Measurements from ENCODE around the gene IL22RA1.

The IL22RA1 gene

DNA sequence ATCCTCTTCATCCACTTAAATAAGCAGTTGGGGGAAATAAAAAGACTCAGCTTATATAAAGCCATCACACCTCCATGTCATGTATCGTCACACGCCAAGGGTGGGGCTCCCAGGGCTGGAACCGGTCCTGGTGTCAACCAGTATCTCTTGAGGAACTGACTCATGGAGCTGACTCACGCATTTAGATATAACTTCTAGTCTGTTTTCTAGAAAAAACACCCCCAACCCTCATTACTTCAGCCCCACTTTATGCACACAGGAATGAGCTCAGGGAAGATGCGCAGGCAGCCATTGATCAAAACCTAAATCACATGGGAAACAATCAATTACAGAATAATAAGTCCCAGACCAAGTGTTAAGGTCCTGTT, 6.9 kb upstream of the IL22RA1 start:
- no CpG with 5 or more reads among the region's 5 CpGs for WGBS (ENCODE audit: extremely low coverage, insufficient coverage, low lambda C conversion rate)
- Histone ChIP-seq H3K9ac (ENCODE audit: low read length) (peak overlapping the region; percentile 79), H2BK5ac (ENCODE audit: low read length) (no peak overlapping the region), H3K56ac (ENCODE audit: low read length) (peak overlapping the region; percentile 89), H3K27me3 (ENCODE audit: insufficient read depth, low read length, poor library complexity) (no peaks in the 10 kb centered on the region), H3K4me2 (ENCODE audit: low read length) (no peak overlapping the region), H3K4me3 (ENCODE audit: low read length) (no peak overlapping the region), H3K79me2 (ENCODE audit: control insufficient read depth, insufficient read depth, low read length) (no peaks in the 10 kb centered on the region), H3K4me1 (ENCODE audit: control insufficient read depth, low read depth, low read length) (peaks cover 9% of the 10 kb centered on the region), H4K8ac (ENCODE audit: low read depth, low read length) (no peak overlapping the region), H3K27ac (ENCODE audit: low read depth, low read length) (no peak overlapping the region), H3K4ac (ENCODE audit: low read depth, low read length) (no peak overlapping the region), H3K79me1 (ENCODE audit: low read length) (no peaks in the 10 kb centered on the region), H2BK15ac (replicated peaks; ENCODE audit: low read depth) (no peak overlapping the region), H4K5ac (ENCODE audit: low read length) (no peak overlapping the region), H3K23ac (ENCODE audit: low read length) (no peak overlapping the region), H2BK120ac (ENCODE audit: low read depth, low read length) (no peak overlapping the region), H2AK5ac (ENCODE audit: low read length) (no peak overlapping the region), H3K18ac (ENCODE audit: low read length) (peak overlapping the region; percentile 10), H3K36me3 (ENCODE audit: control insufficient read depth, insufficient read depth, low read length) (no peaks in the 10 kb centered on the region)
- DNase-seq, result no peak

DNA sequence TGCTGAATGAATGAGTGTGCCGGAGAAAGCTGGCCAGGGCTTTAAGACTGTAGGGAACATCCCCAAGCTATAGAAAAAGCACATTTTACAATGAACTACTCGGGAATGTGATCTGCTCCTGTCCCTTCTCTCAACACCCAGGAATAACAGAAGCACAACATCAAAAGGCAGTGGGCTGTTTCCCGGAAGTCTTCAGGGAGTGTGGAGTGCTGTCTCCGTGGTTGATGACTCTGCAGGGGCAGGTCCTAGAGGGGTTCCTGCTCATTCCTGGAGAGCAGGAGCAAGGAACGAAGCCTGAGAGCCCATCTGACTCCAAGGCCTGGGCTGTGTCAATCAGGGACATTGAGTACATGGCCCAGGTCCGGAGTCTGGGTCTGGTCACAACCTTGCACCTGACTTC, 4.9 kb upstream of the IL22RA1 start:
- Histone ChIP-seq H3K4ac (ENCODE audit: low read depth, low read length) (no peak overlapping the region), H3K79me1 (ENCODE audit: low read length) (no peaks in the 10 kb centered on the region), H3K27ac (ENCODE audit: low read depth, low read length) (no peak overlapping the region), H4K8ac (ENCODE audit: low read depth, low read length) (no peak overlapping the region), H2AK5ac (ENCODE audit: low read length) (no peak overlapping the region), H3K9ac (ENCODE audit: low read length) (no peak overlapping the region), H3K27me3 (ENCODE audit: insufficient read depth, low read length, poor library complexity) (no peaks in the 10 kb centered on the region), H4K5ac (ENCODE audit: low read length) (no peak overlapping the region), H3K4me2 (ENCODE audit: low read length) (no peak overlapping the region), H3K36me3 (ENCODE audit: control insufficient read depth, insufficient read depth, low read length) (no peaks in the 10 kb centered on the region), H3K79me2 (ENCODE audit: control insufficient read depth, insufficient read depth, low read length) (no peaks in the 10 kb centered on the region), H2BK120ac (ENCODE audit: low read depth, low read length) (no peak overlapping the region), H3K4me3 (ENCODE audit: low read length) (no peak overlapping the region), H3K23ac (ENCODE audit: low read length) (no peak overlapping the region), H2BK5ac (ENCODE audit: low read length) (no peak overlapping the region), H2BK15ac (replicated peaks; ENCODE audit: low read depth) (no peak overlapping the region), H3K4me1 (ENCODE audit: control insufficient read depth, low read depth, low read length) (peaks cover 6% of the 10 kb centered on the region), H3K18ac (ENCODE audit: low read length) (no peak overlapping the region), H3K56ac (ENCODE audit: low read length) (no peak overlapping the region)
- WGBS (ENCODE audit: extremely low coverage, insufficient coverage, low lambda C conversion rate), result no CpG with 5 or more reads among the region's 6 CpGs
- DNase-seq, result no peak

DNA sequence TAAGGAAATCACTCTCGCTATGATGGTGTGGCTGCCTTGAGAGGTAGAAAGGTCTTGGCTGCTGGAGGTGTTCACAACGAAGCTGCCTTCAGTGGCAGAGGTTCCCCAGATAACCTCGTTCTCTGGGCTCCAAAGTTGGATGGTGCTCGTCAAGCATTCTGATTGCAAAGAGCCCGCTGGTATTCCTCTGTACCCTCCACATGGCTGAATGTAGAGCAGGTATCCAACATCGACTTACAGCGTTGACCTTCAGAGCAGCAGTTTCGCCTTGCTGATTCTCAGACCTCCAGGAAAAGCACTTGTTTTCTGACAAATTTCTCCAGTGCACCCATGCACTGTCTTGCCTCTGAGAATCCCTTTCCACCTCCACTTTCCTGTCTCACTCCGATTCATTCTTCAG, 4.3 kb upstream of the IL22RA1 start:
- H3K27me3 ChIP-seq (ENCODE audit: insufficient read depth, low read length, poor library complexity), result no peaks in the 10 kb centered on the region
- H2BK15ac ChIP-seq (replicated peaks; ENCODE audit: low read depth), result no peak overlapping the region
- no peaks in the 10 kb centered on the region for H3K36me3 ChIP-seq (ENCODE audit: control insufficient read depth, insufficient read depth, low read length)
- H3K79me1 ChIP-seq (ENCODE audit: low read length), result no peaks in the 10 kb centered on the region
- no peak overlapping the region for H3K27ac ChIP-seq (ENCODE audit: low read depth, low read length)
- DNase-seq, result no peak
- no peak overlapping the region for H4K8ac ChIP-seq (ENCODE audit: low read depth, low read length)
- no peak overlapping the region for H2AK5ac ChIP-seq (ENCODE audit: low read length)
- no peak overlapping the region for H3K18ac ChIP-seq (ENCODE audit: low read length)
- no peaks in the 10 kb centered on the region for H3K79me2 ChIP-seq (ENCODE audit: control insufficient read depth, insufficient read depth, low read length)
- H3K4ac ChIP-seq (ENCODE audit: low read depth, low read length), result no peak overlapping the region
- H3K4me2 ChIP-seq (ENCODE audit: low read length), result no peak overlapping the region
- H3K4me3 ChIP-seq (ENCODE audit: low read length), result no peak overlapping the region
- no peak overlapping the region for H4K5ac ChIP-seq (ENCODE audit: low read length)
- no peak overlapping the region for H2BK120ac ChIP-seq (ENCODE audit: low read depth, low read length)
- peaks cover 5% of the 10 kb centered on the region for H3K4me1 ChIP-seq (ENCODE audit: control insufficient read depth, low read depth, low read length)
- H3K23ac ChIP-seq (ENCODE audit: low read length), result no peak overlapping the region
- H2BK5ac ChIP-seq (ENCODE audit: low read length), result no peak overlapping the region
- WGBS (ENCODE audit: extremely low coverage, insufficient coverage, low lambda C conversion rate), result no CpG with 5 or more reads among the region's 9 CpGs
- no peak overlapping the region for H3K9ac ChIP-seq (ENCODE audit: low read length)
- H3K56ac ChIP-seq (ENCODE audit: low read length), result no peak overlapping the region

DNA sequence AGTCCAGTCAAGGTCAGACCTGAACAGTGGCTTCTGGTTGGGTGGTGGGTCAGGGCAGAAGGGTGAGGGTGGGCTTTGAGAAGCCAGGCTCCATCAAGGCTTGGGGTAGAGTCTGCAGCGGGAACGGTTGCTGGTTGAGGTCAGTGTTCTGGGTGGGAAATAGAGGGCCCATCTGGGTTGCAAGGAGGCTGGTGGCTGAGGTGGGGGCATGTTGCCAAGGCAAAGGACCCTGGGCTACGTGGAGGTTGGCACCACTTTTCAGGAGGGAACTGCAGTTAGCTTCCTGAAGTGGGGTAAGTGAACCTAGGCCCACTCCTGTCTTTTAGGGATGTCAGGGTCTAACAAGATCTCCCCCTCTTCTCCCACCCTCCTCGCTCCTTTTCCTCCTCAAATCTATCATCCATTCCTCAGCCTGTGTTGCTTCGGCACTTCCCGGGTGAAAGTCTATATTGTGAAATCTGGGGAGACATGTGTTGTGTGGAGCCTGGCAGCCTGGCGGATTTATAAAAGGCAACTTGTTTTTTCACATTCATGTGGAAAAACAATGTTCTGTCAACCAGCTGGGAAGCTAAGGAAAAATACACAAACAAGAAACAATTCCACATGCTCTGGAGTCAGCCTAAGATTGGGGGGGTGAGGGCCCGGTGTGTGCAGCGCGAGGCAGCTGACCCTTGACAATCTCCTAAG, 1.5 kb downstream of the IL22RA1 start:
- Histone ChIP-seq H3K4me2 (ENCODE audit: low read length) (no peak overlapping the region), H3K56ac (ENCODE audit: low read length) (no peak overlapping the region), H3K23ac (ENCODE audit: low read length) (no peak overlapping the region), H2AK5ac (ENCODE audit: low read length) (no peak overlapping the region), H3K79me2 (ENCODE audit: control insufficient read depth, insufficient read depth, low read length) (no peaks in the 10 kb centered on the region), H4K5ac (ENCODE audit: low read length) (no peak overlapping the region), H3K9ac (ENCODE audit: low read length) (no peak overlapping the region), H3K4me3 (ENCODE audit: low read length) (no peak overlapping the region), H2BK120ac (ENCODE audit: low read depth, low read length) (no peak overlapping the region), H3K27ac (ENCODE audit: low read depth, low read length) (no peak overlapping the region), H3K36me3 (ENCODE audit: control insufficient read depth, insufficient read depth, low read length) (no peaks in the 10 kb centered on the region), H3K79me1 (ENCODE audit: low read length) (no peaks in the 10 kb centered on the region), H3K4ac (ENCODE audit: low read depth, low read length) (no peak overlapping the region), H3K4me1 (ENCODE audit: control insufficient read depth, low read depth, low read length) (no peaks in the 10 kb centered on the region), H3K18ac (ENCODE audit: low read length) (no peak overlapping the region), H3K27me3 (ENCODE audit: insufficient read depth, low read length, poor library complexity) (no peaks in the 10 kb centered on the region), H4K8ac (ENCODE audit: low read depth, low read length) (no peak overlapping the region), H2BK5ac (ENCODE audit: low read length) (no peak overlapping the region), H2BK15ac (replicated peaks; ENCODE audit: low read depth) (no peak overlapping the region)
- WGBS (ENCODE audit: extremely low coverage, insufficient coverage, low lambda C conversion rate), result no CpG with 5 or more reads among the region's 10 CpGs
- no peak for DNase-seq

DNA sequence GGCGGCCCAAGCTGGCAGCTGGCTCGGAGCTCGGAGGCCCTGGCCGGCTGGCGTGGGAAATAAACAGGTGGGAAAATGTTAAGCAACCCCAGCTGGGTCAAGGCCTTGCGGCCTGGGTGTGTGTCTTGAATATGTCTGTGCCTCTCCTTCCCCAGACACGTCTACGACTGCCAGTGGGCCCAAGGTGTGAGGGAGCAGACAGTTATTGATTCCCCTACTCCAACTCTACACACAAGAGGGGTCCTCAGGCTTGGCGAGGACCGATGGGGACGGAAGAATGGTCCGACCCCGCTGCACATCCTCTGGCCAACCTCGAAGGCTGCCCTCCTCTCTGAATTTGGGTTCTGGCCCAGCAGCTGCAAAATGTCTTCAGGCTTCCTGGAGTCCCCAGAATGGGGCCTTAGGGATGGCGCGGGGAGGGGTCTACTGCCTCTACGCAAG, 2.2 kb downstream of the IL22RA1 start:
- H3K23ac ChIP-seq (ENCODE audit: low read length), result no peak overlapping the region
- no peak overlapping the region for H3K4me2 ChIP-seq (ENCODE audit: low read length)
- H4K5ac ChIP-seq (ENCODE audit: low read length), result no peak overlapping the region
- no peaks in the 10 kb centered on the region for H3K27me3 ChIP-seq (ENCODE audit: insufficient read depth, low read length, poor library complexity)
- H2BK5ac ChIP-seq (ENCODE audit: low read length), result no peak overlapping the region
- no peak for DNase-seq
- WGBS (ENCODE audit: extremely low coverage, insufficient coverage, low lambda C conversion rate), result no CpG with 5 or more reads among the region's 17 CpGs
- H2BK120ac ChIP-seq (ENCODE audit: low read depth, low read length), result no peak overlapping the region
- H3K4me3 ChIP-seq (ENCODE audit: low read length), result no peak overlapping the region
- no peak overlapping the region for H2AK5ac ChIP-seq (ENCODE audit: low read length)
- no peak overlapping the region for H4K8ac ChIP-seq (ENCODE audit: low read depth, low read length)
- no peak overlapping the region for H3K9ac ChIP-seq (ENCODE audit: low read length)
- no peak overlapping the region for H3K56ac ChIP-seq (ENCODE audit: low read length)
- no peak overlapping the region for H2BK15ac ChIP-seq (replicated peaks; ENCODE audit: low read depth)
- no peaks in the 10 kb centered on the region for H3K79me1 ChIP-seq (ENCODE audit: low read length)
- no peaks in the 10 kb centered on the region for H3K79me2 ChIP-seq (ENCODE audit: control insufficient read depth, insufficient read depth, low read length)
- no peak overlapping the region for H3K18ac ChIP-seq (ENCODE audit: low read length)
- no peak overlapping the region for H3K27ac ChIP-seq (ENCODE audit: low read depth, low read length)
- H3K4me1 ChIP-seq (ENCODE audit: control insufficient read depth, low read depth, low read length), result no peaks in the 10 kb centered on the region
- H3K4ac ChIP-seq (ENCODE audit: low read depth, low read length), result no peak overlapping the region
- no peaks in the 10 kb centered on the region for H3K36me3 ChIP-seq (ENCODE audit: control insufficient read depth, insufficient read depth, low read length)

DNA sequence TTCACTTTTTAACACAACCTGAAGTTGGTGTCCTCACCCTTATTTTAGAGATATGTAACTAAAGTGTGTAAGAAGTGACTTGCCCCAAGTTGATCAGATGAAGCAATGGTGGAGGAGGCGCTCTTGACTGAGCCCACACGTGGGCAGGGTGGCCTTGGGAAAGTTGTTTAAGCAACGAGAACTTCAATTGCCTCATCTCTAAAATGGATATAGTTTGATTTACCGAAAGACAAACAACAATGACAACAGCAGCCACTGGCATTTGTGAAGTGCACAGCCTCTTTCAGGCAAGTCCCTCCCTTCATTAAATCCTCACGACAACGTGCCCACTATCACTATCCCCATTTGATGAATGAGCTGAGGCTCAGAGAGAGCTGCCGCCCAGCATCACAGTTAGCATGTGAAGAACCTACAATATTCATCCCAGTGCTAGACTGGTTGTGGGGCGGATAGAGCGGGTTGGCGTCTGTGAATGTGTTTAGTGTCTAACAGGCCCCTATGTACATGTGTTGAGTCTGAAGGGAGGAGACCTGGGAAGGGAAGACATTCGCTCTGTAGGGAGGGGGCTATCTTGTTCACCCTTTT, 3.0 kb downstream of the IL22RA1 start:
- H3K4me2 ChIP-seq (ENCODE audit: low read length), result no peak overlapping the region
- no peak overlapping the region for H3K4ac ChIP-seq (ENCODE audit: low read depth, low read length)
- DNase-seq, result no peak
- H3K4me1 ChIP-seq (ENCODE audit: control insufficient read depth, low read depth, low read length), result no peaks in the 10 kb centered on the region
- H2BK120ac ChIP-seq (ENCODE audit: low read depth, low read length), result no peak overlapping the region
- no CpG with 5 or more reads among the region's 11 CpGs for WGBS (ENCODE audit: extremely low coverage, insufficient coverage, low lambda C conversion rate)
- H3K27ac ChIP-seq (ENCODE audit: low read depth, low read length), result no peak overlapping the region
- no peak overlapping the region for H3K4me3 ChIP-seq (ENCODE audit: low read length)
- H3K56ac ChIP-seq (ENCODE audit: low read length), result no peak overlapping the region
- no peak overlapping the region for H2BK15ac ChIP-seq (replicated peaks; ENCODE audit: low read depth)
- H4K5ac ChIP-seq (ENCODE audit: low read length), result no peak overlapping the region
- H3K79me2 ChIP-seq (ENCODE audit: control insufficient read depth, insufficient read depth, low read length), result no peaks in the 10 kb centered on the region
- no peak overlapping the region for H2AK5ac ChIP-seq (ENCODE audit: low read length)
- H3K27me3 ChIP-seq (ENCODE audit: insufficient read depth, low read length, poor library complexity), result no peaks in the 10 kb centered on the region
- no peaks in the 10 kb centered on the region for H3K36me3 ChIP-seq (ENCODE audit: control insufficient read depth, insufficient read depth, low read length)
- no peak overlapping the region for H3K9ac ChIP-seq (ENCODE audit: low read length)
- H4K8ac ChIP-seq (ENCODE audit: low read depth, low read length), result no peak overlapping the region
- H2BK5ac ChIP-seq (ENCODE audit: low read length), result no peak overlapping the region
- no peak overlapping the region for H3K18ac ChIP-seq (ENCODE audit: low read length)
- no peaks in the 10 kb centered on the region for H3K79me1 ChIP-seq (ENCODE audit: low read length)
- H3K23ac ChIP-seq (ENCODE audit: low read length), result no peak overlapping the region
